B cell (primary cell): Measurements from ENCODE around the gene CCDC57. TPM values are rescaled to one million over a fixed set of nuclear protein-coding genes. Genes with fewer than 3 reads are reported as not detected.

Source experiments
- ATAC-seq: fragments of 200-7000 bp; cut with Tn5 transposase; one replicate; pipeline ENCODE4 v1.10.0; 2021; ENCODE audit warnings: low read depth, mild to moderate bottlenecking, moderate number of reproducible peaks, moderate library complexity
- CTCF ChIA-PET: fragments of 350-600 bp; sonication (Branson Sonifier 250); formaldehyde crosslinking; loops from one replicate; lab custom pipeline; 2021; ENCODE audit warnings: antibody characterized with exemption, inconsistent platforms; lab: Charles Lee
- POLR2A ChIA-PET: fragments of 350-600 bp; sonication (Branson Sonifier 250); formaldehyde crosslinking; loops from one replicate; lab custom pipeline; 2021; ENCODE audit warnings: antibody characterized with exemption; lab: Charles Lee
- DNase-seq: peaks from one replicate; pipeline ENCODE4 v3.0.0; 2013
- H2AFZ ChIP-seq: 2 replicates; pipeline ENCODE4 v1.6.1; 2012; ENCODE audit warnings: mild to moderate bottlenecking, low read depth, low read length; ENCODE audit not compliant: insufficient read depth, poor library complexity, severe bottlenecking
- H3K27ac ChIP-seq, 2 donors: 1 replicate in 1 of 2; 2 replicates in 1 of 2; pipeline ENCODE4 v1.5.1; 2012 to 2013; ENCODE audit warnings: low read length in 2 of 2, mild to moderate bottlenecking in 2 of 2, moderate library complexity in 1 of 2
- H3K27me3 ChIP-seq, 4 experiments: fragments of 200-600 bp in 1 of 4; sonication (generic) in 1 of 4; replicated peaks in 1 of 4; 1 replicate in 2 of 4; 2 replicates in 2 of 4; pipeline versions ENCODE4 v1.6.1 to v1.7.0; 2013 to 2016; ENCODE audit warnings: low read length in 3 of 4, mild to moderate bottlenecking in 2 of 4, mixed read lengths in 1 of 4, moderate library complexity in 1 of 4; ENCODE audit not compliant: insufficient read depth in 4 of 4, control insufficient read depth in 3 of 4; ENCODE audit errors: control extremely low read depth in 1 of 4
- H3K36me3 ChIP-seq, 2 experiments: replicated peaks in 1 of 2; 1 replicate in 1 of 2; 2 replicates in 1 of 2; pipeline versions ENCODE4 v1.6.1 to v1.7.1; 2013; ENCODE audit warnings: low read length in 1 of 2; ENCODE audit not compliant: insufficient read depth in 2 of 2, control insufficient read depth in 1 of 2; ENCODE audit errors: control extremely low read depth in 1 of 2, extremely low read depth in 1 of 2
- H3K4me1 ChIP-seq, 2 donors: fragments of 200-600 bp in 1 of 2; sonication (generic) in 1 of 2; 1 replicate in 1 of 2; 2 replicates in 1 of 2; pipeline versions ENCODE4 v1.5.1 to v1.6.1; 2013 to 2017; ENCODE audit warnings: low read length in 2 of 2; ENCODE audit not compliant: control insufficient read depth in 2 of 2, insufficient read depth in 2 of 2
- H3K4me2 ChIP-seq: replicated peaks from 2 replicates; pipeline ENCODE3; 2012; ENCODE audit warnings: mild to moderate bottlenecking, low read depth, low read length; ENCODE audit not compliant: poor library complexity, severe bottlenecking
- H3K4me3 ChIP-seq, 5 experiments: fragments of 200-600 bp in 1 of 5; sonication (generic) in 1 of 5; 1 replicate in 3 of 5; 2 replicates in 2 of 5; pipeline versions ENCODE4 v1.5.1 to v1.7.0; 2011 to 2016; ENCODE audit warnings: low read length in 4 of 5, mild to moderate bottlenecking in 4 of 5, low read depth in 2 of 5, control low read depth in 1 of 5, moderate library complexity in 1 of 5; ENCODE audit not compliant: insufficient read depth in 1 of 5; ENCODE audit errors: control extremely low read depth in 1 of 5, extremely low read depth in 1 of 5
- H3K79me2 ChIP-seq: fragments of 200-600 bp; sonication (generic); one replicate; pipeline ENCODE4 v1.6.0; 2016; ENCODE audit warnings: low read length; ENCODE audit not compliant: control insufficient read depth, insufficient read depth
- H3K9ac ChIP-seq: fragments of 200-600 bp; sonication (generic); 2 replicates; pipeline ENCODE4 v1.6.1; 2017; ENCODE audit warnings: mild to moderate bottlenecking, low read length, moderate library complexity
- H3K9me3 ChIP-seq, 3 donors: one replicate each; pipeline versions ENCODE4 v1.6.1 to v1.7.1; 2013; ENCODE audit warnings: low read length in 2 of 3; ENCODE audit not compliant: control insufficient read depth in 2 of 3, insufficient read depth in 1 of 3; ENCODE audit errors: control extremely low read depth in 1 of 3
- H4K20me1 ChIP-seq: 2 replicates; pipeline ENCODE4 v1.6.0; 2012; ENCODE audit warnings: mild to moderate bottlenecking, low read length; ENCODE audit not compliant: insufficient read depth, control insufficient read depth, poor library complexity, severe bottlenecking
- H3K27ac Mint-ChIP-seq: one replicate; pipeline ENCODE4 v1.8.0; 2021; ENCODE audit warnings: mixed read lengths
- H3K27me3 Mint-ChIP-seq: one replicate; pipeline ENCODE4 v1.8.0; 2021; ENCODE audit warnings: mixed read lengths
- H3K4me1 Mint-ChIP-seq: one replicate; pipeline ENCODE4 v1.8.0; 2021; ENCODE audit warnings: mixed read lengths
- H3K4me3 Mint-ChIP-seq: one replicate; pipeline ENCODE4 v1.8.0; 2021; ENCODE audit warnings: mixed read lengths
- H3K9me3 Mint-ChIP-seq: one replicate; pipeline ENCODE4 v1.8.0; 2022; ENCODE audit warnings: mixed read lengths; ENCODE audit not compliant: insufficient read depth
- CTCF ChIP-seq: fragments of 200-600 bp; IDR thresholded peaks from one replicate; pipeline ENCODE4 v1.8.0; 2022; ENCODE audit warnings: antibody characterized with exemption, mild to moderate bottlenecking
- EZH2 ChIP-seq: IDR thresholded peaks from 2 replicates; pipeline ENCODE4 v1.6.1; 2012; ENCODE audit warnings: borderline replicate concordance, low read depth, mild to moderate bottlenecking, moderate library complexity, low read length; ENCODE audit not compliant: insufficient read depth, poor library complexity, severe bottlenecking
- WGBS: methylation state at CpG from one replicate; pipeline ENCODE4 v1.1.5; 2013; ENCODE audit warnings: missing lambda C conversion rate; ENCODE audit not compliant: insufficient coverage; 5-methylcytosine and 5-hydroxymethylcytosine counted together
- intact Hi-C: fragments of 100-400 bp; cut with micrococcal nuclease; formaldehyde crosslinking; loops from one replicate; pipeline ENCODE4 v1.10.0; 2022
- polyA plus RNA-seq: library from polyadenylated mRNA; depleted of rRNA; stranded (reverse); fragments of >200 nt; gene quantifications from 2 replicates; pipeline ENCODE4 v1.2.3, GENCODE V29; 2012
- total RNA-seq, 2 donors: library from RNA; stranded (reverse); fragments of 120-200 nt in 1 of 2; gene quantifications; 1 replicate in 1 of 2; 2 replicates in 1 of 2; pipeline versions ENCODE4 v1.2.3 to v1.2.4, GENCODE V29; 2013 to 2022

Gene CCDC57
- total and polyA plus RNA-seq, 2 donors (not counting 1 experiment from before 2014, with no cell fraction given): 49.7 to 67.2 TPM

DNA sequence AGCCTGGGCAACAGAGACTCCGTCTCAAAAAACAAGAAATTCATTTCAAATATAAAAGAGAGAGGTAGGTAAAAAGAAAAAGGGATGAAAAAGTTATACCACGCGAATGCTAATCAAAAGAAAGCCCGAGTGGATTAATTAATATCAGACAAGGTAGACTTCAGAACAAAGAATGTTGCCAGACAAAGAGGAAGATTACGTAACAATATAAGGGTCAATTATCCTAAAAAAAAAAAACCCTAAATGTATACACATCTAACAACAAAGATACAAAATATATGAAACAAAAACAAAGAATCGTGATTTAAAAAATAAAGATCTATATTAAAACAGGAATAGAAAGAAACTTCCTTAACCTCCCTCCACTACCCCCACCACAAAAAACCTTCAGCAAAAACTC, 44.1 kb downstream of the CCDC57 start:
- Histone ChIP-seq H3K27me3 (no peaks in the 10 kb centered on the region), H3K4me1 (no peaks in the 10 kb centered on the region), H4K20me1 (no peaks in the 10 kb centered on the region), H3K4me2 (no peak overlapping the region), H3K4me3 (no peak overlapping the region), H2AFZ (no peak overlapping the region), H3K9me3 (no peaks in the 10 kb centered on the region), H3K9ac (no peak overlapping the region), H3K27ac (no peak overlapping the region), H3K79me2 (no peaks in the 10 kb centered on the region), H3K36me3 (no peaks in the 10 kb centered on the region)
- no peaks in the 10 kb centered on the region for H3K27me3 Mint-ChIP-seq
- no peaks in the 10 kb centered on the region for H3K9me3 Mint-ChIP-seq
- TF ChIP-seq CTCF: no peak
- no peak for TF ChIP-seq EZH2
- ChIA-PET CTCF (no interaction called here), POLR2A (no interaction called here)
- no peaks in the 10 kb centered on the region for H3K4me1 Mint-ChIP-seq
- no peak for ATAC-seq
- H3K27ac Mint-ChIP-seq: no peak overlapping the region
- no peak overlapping the region for H3K4me3 Mint-ChIP-seq
- no peak for DNase-seq
- no CpG with 5 or more reads among the region's 6 CpGs for WGBS
- intact Hi-C loops: no loop called here

DNA sequence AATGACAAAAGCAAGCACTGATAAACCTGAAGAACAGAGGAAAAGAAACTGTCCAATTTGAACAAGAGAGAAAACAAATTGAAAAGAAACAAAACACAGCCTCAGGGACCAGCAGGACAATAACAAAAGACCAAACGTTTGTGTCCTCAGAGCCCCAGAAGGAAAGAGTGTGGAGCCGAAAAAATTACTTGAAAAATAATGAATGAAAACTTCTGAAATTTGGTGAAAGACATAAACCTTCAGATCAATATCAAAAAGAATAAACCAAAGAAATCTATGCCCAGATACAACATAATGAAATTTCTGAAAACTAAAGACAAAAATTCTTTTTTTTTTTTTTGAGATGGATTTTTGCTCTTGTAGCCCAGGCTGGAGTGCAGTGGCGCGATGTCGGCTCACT, 45.6 kb downstream of the CCDC57 start:
- POLR2A ChIA-PET: no interaction called here
- CTCF ChIA-PET: no interaction called here

More for the DNA sequence above, 45.6 kb downstream of the CCDC57 start:
- H2AFZ ChIP-seq: no peak overlapping the region
- no peaks in the 10 kb centered on the region for H3K9me3 ChIP-seq
- no peaks in the 10 kb centered on the region for H3K36me3 ChIP-seq
- Mint-ChIP-seq H3K4me1 (no peaks in the 10 kb centered on the region), H3K9me3 (no peaks in the 10 kb centered on the region), H3K27me3 (no peaks in the 10 kb centered on the region), H3K4me3 (no peak overlapping the region), H3K27ac (no peak overlapping the region)
- H3K9ac ChIP-seq: no peak overlapping the region
- ATAC-seq (no peak), DNase-seq (no peak)
- no peak overlapping the region for H3K4me2 ChIP-seq
- no peak overlapping the region for H3K4me3 ChIP-seq
- H3K27ac ChIP-seq: no peak overlapping the region
- no peaks in the 10 kb centered on the region for H3K27me3 ChIP-seq
- intact Hi-C loops: no loop called here
- WGBS: 93% methylated on average over 3 of the region's 5 CpGs
- no peaks in the 10 kb centered on the region for H3K4me1 ChIP-seq
- no peak for TF ChIP-seq EZH2
- no peak for TF ChIP-seq CTCF
- H3K79me2 ChIP-seq: no peaks in the 10 kb centered on the region
- H4K20me1 ChIP-seq: no peaks in the 10 kb centered on the region
